ENCODE measurements around the gene RPAP2. TPM values are rescaled to one million over a fixed set of nuclear protein-coding genes. Genes with fewer than 3 reads are reported as not detected.
"Not testable (repeated sequence)": the region's sequence is repeated elsewhere in the genome, so short reads cannot be mapped to it uniquely, and the experiment has no call there.

Gene RPAP2
- polyA plus RNA-seq, 4 donors: 2.2 to 25.9 (median 10.7) TPM

DNA sequence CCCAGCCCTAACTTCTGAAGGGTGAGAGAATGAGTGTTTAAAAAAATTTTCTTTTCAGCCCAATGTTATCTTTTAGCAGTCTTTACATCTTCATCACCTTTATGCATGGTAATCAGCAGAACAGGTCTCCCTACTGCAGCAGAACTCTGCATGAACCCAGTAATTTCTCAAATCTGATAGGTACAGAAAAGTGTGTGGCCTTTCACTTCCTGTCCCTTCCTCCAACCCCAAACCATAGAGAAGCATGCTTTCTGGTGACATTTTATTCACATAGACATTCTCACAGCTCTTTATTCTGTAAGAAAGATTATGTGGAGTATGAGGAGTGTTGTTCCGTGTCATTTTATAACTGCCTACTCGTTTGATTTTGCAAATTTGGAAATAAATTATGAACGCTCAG, 68.6 kb downstream of the RPAP2 start:
- Histone ChIP-seq H3K27ac (ENCODE audit: low read depth in 1 of 3, low read length in 2 of 3) (no peak overlapping the region), H3K36me3 (ENCODE audit: control insufficient read depth in 3 of 3, insufficient read depth in 2 of 3, low read depth in 1 of 3, low read length in 3 of 3) (peaks cover 0 to 4% (median 3%) of the 10 kb centered on the region in 3 donors), H3K4me3 (ENCODE audit: low read depth in 1 of 3, low read length in 3 of 3) (no peak overlapping the region), H3K4me1 (ENCODE audit: control insufficient read depth in 3 of 3, insufficient read depth in 2 of 3, low read depth in 1 of 3, low read length in 2 of 3) (peaks cover 0 to 15% (median 0%) of the 10 kb centered on the region in 3 donors), H3K9me3 (ENCODE audit: control insufficient read depth in 2 of 2, insufficient read depth in 1 of 2, low read depth in 1 of 2, low read length in 1 of 2) (no peaks in the 10 kb centered on the region), H3K27me3 (ENCODE audit: control insufficient read depth in 3 of 3, insufficient read depth in 3 of 3, low read length in 3 of 3) (no peaks in the 10 kb centered on the region)
- FAIRE-seq (no peak), DNase-seq (peak in 1 of 2 donors; percentile 40)
- 81 to 86% (median 81%) methylated on average over 3 of the region's 3 CpGs for WGBS, 3 donors

DNA sequence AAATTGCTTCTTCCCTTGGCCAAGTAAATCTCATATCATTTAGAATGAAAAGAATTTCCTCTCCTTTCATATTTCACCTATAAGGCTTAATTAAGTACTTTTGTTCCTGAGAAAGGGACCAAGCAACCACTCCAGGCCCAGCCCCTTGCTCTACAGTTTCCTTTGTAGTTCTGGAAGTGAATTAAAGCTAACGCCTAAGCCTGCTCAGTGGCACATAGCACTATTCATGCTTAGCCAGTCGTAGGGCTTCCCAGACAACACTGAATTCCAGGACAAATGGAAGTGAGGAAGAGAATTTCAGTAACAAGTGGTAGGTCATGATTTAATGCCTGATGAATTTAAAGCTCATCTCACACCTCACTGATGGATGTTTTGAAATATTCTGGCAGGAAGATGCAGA, 73.3 kb downstream of the RPAP2 start:
- no peaks in the 10 kb centered on the region for H3K9me3 ChIP-seq (ENCODE audit: control insufficient read depth in 2 of 2, insufficient read depth in 1 of 2, low read depth in 1 of 2, low read length in 1 of 2)
- no peak overlapping the region for H3K4me3 ChIP-seq (ENCODE audit: low read depth in 1 of 3, low read length in 3 of 3)
- DNase-seq (no peak), FAIRE-seq (no peak)
- peaks cover 0 to 3% (median 0%) of the 10 kb centered on the region in 3 donors for H3K36me3 ChIP-seq (ENCODE audit: control insufficient read depth in 3 of 3, insufficient read depth in 2 of 3, low read depth in 1 of 3, low read length in 3 of 3)
- no peaks in the 10 kb centered on the region for H3K4me1 ChIP-seq (ENCODE audit: control insufficient read depth in 3 of 3, insufficient read depth in 2 of 3, low read depth in 1 of 3, low read length in 2 of 3)
- WGBS, 3 donors: 88 to 98% (median 95%) methylated on average over 2 of the region's 2 CpGs
- no peak overlapping the region for H3K27ac ChIP-seq (ENCODE audit: low read depth in 1 of 3, low read length in 2 of 3)
- H3K27me3 ChIP-seq (ENCODE audit: control insufficient read depth in 3 of 3, insufficient read depth in 3 of 3, low read length in 3 of 3): no peaks in the 10 kb centered on the region

DNA sequence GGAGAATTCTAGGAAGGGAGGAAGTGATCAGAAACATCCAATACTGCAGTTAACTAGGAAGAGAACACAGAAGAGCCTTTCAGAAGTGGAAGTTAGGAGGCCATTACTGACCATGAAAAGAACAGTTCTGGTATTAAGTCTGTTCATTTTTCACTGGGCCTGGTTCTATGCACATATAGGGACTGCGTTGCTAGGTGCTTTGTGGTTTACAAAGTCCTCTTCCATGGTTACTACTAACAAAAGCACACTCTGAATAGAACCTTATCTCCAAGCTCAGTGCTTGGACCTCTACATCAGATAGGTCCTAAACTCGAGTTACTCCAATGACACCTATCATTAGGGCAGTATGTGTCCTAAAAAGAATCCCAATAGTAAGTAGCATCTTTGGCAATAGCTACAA, 75.4 kb downstream of the RPAP2 start:
- WGBS, 3 donors: 82 to 92% (median 83%) methylated on average over 2 of the region's 2 CpGs
- Histone ChIP-seq H3K4me1 (ENCODE audit: control insufficient read depth in 3 of 3, insufficient read depth in 2 of 3, low read depth in 1 of 3, low read length in 2 of 3) (no peaks in the 10 kb centered on the region), H3K27me3 (ENCODE audit: control insufficient read depth in 3 of 3, insufficient read depth in 3 of 3, low read length in 3 of 3) (no peaks in the 10 kb centered on the region), H3K4me3 (ENCODE audit: low read depth in 1 of 3, low read length in 3 of 3) (no peak overlapping the region), H3K27ac (ENCODE audit: low read depth in 1 of 3, low read length in 2 of 3) (no peak overlapping the region), H3K9me3 (ENCODE audit: control insufficient read depth in 2 of 2, insufficient read depth in 1 of 2, low read depth in 1 of 2, low read length in 1 of 2) (no peaks in the 10 kb centered on the region), H3K36me3 (ENCODE audit: control insufficient read depth in 3 of 3, insufficient read depth in 2 of 3, low read depth in 1 of 3, low read length in 3 of 3) (peaks cover 0 to 2% (median 2%) of the 10 kb centered on the region in 3 donors)
- FAIRE-seq (no peak), DNase-seq (no peak)

DNA sequence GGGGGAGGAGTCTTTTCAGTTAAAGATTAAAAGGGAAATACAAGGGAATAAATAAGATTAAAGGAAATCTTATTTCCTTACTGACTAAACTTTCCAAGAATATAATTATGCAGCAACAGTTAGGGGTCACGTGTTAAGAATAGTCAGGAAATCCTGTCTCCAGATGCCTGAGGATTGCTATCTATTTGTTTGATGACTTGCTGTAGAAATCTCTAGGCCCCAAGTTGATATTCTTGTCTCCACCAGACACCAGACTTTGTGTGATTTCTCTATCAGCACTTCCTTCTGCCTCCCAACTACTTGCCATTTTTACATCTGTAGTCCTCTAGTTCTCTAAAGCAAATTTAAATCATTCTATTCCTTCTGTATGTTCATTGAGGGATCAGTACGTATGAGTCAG, 77.5 kb downstream of the RPAP2 start:
- WGBS, 3 donors: 71 to 85% (median 80%) methylated on average over 2 of the region's 2 CpGs
- peaks cover 0 to 2% (median 0%) of the 10 kb centered on the region in 3 donors for H3K36me3 ChIP-seq (ENCODE audit: control insufficient read depth in 3 of 3, insufficient read depth in 2 of 3, low read depth in 1 of 3, low read length in 3 of 3)
- no peak for FAIRE-seq

DNA sequence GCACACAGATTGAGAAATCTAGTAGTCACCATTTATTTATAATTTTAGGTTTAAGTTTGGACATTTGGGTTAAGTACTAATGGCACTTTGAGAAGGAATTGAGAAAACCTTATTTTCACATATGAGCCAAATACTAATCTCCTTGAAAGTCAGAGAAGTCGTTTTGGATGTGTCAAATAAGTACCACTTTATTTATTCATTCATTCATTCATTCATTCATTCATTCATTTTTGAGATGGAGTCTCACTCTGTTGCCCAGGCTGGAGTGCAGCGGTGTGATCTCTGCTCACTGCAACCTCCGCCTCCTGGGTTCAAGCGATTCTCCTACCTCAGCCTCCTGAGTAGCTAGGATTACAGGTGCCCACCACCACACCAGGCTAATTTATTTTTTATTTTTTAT, 79.1 kb downstream of the RPAP2 start:
- H3K27me3 ChIP-seq (ENCODE audit: control insufficient read depth in 3 of 3, insufficient read depth in 3 of 3, low read length in 3 of 3); H3K4me3 ChIP-seq (ENCODE audit: low read depth in 1 of 3, low read length in 3 of 3); H3K4me1 ChIP-seq (ENCODE audit: control insufficient read depth in 3 of 3, insufficient read depth in 2 of 3, low read depth in 1 of 3, low read length in 2 of 3); DNase-seq; H3K27ac ChIP-seq (ENCODE audit: low read depth in 1 of 3, low read length in 2 of 3); H3K9me3 ChIP-seq (ENCODE audit: control insufficient read depth in 2 of 2, insufficient read depth in 1 of 2, low read depth in 1 of 2, low read length in 1 of 2); FAIRE-seq; H3K36me3 ChIP-seq (ENCODE audit: control insufficient read depth in 3 of 3, insufficient read depth in 2 of 3, low read depth in 1 of 3, low read length in 3 of 3): not testable (repeated sequence)
- WGBS, 3 donors: 92 to 93% (median 92%) methylated on average over 4 of the region's 4 CpGs

More for the DNA sequence above, 77.5 kb downstream of the RPAP2 start:
- Histone ChIP-seq H3K9me3 (ENCODE audit: control insufficient read depth in 2 of 2, insufficient read depth in 1 of 2, low read depth in 1 of 2, low read length in 1 of 2) (no peaks in the 10 kb centered on the region), H3K27me3 (ENCODE audit: control insufficient read depth in 3 of 3, insufficient read depth in 3 of 3, low read length in 3 of 3) (no peaks in the 10 kb centered on the region), H3K27ac (ENCODE audit: low read depth in 1 of 3, low read length in 2 of 3) (no peak overlapping the region), H3K4me3 (ENCODE audit: low read depth in 1 of 3, low read length in 3 of 3) (no peak overlapping the region), H3K4me1 (ENCODE audit: control insufficient read depth in 3 of 3, insufficient read depth in 2 of 3, low read depth in 1 of 3, low read length in 2 of 3) (no peaks in the 10 kb centered on the region)
- no peak for DNase-seq

DNA sequence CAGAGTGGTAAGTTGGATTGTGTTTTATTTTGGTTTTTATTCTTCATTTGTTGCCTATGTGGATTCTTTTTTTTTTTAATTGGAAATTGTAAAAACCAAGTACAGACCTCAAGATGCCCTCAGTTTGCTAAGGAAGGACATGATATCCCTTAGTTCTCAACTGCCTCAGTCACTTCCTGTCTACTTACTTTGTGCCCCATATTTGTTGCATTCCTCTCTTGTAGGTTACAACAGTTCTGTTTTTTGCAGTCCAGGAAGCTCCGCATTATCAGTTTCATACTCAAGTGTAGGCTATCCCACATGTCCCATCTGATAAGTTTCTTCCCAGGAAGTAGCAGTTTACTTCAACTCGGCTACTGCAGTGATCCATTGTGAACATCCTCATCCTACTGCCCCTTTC, 82.0 kb downstream of the RPAP2 start:
- no peak for FAIRE-seq

DNA sequence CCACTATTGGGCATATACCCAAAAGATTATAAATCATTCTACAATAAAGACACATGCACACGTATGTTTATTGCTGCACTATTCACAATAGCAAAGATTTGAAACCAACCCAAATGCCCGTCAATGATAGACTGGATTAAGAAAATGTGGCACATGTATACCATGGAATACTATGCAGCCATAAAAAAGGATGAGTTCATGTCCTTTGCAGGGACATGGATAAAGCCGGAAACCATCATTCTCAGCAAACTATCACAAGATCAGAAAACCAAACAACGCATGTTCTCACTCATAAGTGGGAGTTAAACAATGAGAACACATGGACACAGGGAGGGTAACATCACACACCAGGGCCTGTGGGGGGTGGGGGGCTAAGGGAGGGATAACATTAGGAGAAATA, 95.1 kb downstream of the RPAP2 start:
- H3K36me3 ChIP-seq (ENCODE audit: control insufficient read depth in 3 of 3, insufficient read depth in 2 of 3, low read depth in 1 of 3, low read length in 3 of 3); H3K27ac ChIP-seq (ENCODE audit: low read depth in 1 of 3, low read length in 2 of 3); FAIRE-seq; DNase-seq; H3K4me3 ChIP-seq (ENCODE audit: low read depth in 1 of 3, low read length in 3 of 3); H3K4me1 ChIP-seq (ENCODE audit: control insufficient read depth in 3 of 3, insufficient read depth in 2 of 3, low read depth in 1 of 3, low read length in 2 of 3); H3K27me3 ChIP-seq (ENCODE audit: control insufficient read depth in 3 of 3, insufficient read depth in 3 of 3, low read length in 3 of 3): not testable (repeated sequence)
- WGBS, 3 donors: 93 to 96% (median 94%) methylated on average over 4 of the region's 4 CpGs
- H3K9me3 ChIP-seq (ENCODE audit: control insufficient read depth in 2 of 2, insufficient read depth in 1 of 2, low read depth in 1 of 2, low read length in 1 of 2): peaks cover 0 to 14% of the 10 kb centered on the region in 2 donors

More for the DNA sequence above, 82.0 kb downstream of the RPAP2 start:
- no peak for DNase-seq
- no peaks in the 10 kb centered on the region for H3K4me1 ChIP-seq (ENCODE audit: control insufficient read depth in 3 of 3, insufficient read depth in 2 of 3, low read depth in 1 of 3, low read length in 2 of 3)
- WGBS, 3 donors: 93 to 100% (median 97%) methylated on average over 2 of the region's 2 CpGs
- H3K27me3 ChIP-seq (ENCODE audit: control insufficient read depth in 3 of 3, insufficient read depth in 3 of 3, low read length in 3 of 3): no peaks in the 10 kb centered on the region
- H3K4me3 ChIP-seq (ENCODE audit: low read depth in 1 of 3, low read length in 3 of 3): no peak overlapping the region
- peaks cover 0 to 6% (median 2%) of the 10 kb centered on the region in 3 donors for H3K36me3 ChIP-seq (ENCODE audit: control insufficient read depth in 3 of 3, insufficient read depth in 2 of 3, low read depth in 1 of 3, low read length in 3 of 3)
- H3K9me3 ChIP-seq (ENCODE audit: control insufficient read depth in 2 of 2, insufficient read depth in 1 of 2, low read depth in 1 of 2, low read length in 1 of 2): peaks cover 0 to 14% of the 10 kb centered on the region in 2 donors
- H3K27ac ChIP-seq (ENCODE audit: low read depth in 1 of 3, low read length in 2 of 3): no peak overlapping the region

DNA sequence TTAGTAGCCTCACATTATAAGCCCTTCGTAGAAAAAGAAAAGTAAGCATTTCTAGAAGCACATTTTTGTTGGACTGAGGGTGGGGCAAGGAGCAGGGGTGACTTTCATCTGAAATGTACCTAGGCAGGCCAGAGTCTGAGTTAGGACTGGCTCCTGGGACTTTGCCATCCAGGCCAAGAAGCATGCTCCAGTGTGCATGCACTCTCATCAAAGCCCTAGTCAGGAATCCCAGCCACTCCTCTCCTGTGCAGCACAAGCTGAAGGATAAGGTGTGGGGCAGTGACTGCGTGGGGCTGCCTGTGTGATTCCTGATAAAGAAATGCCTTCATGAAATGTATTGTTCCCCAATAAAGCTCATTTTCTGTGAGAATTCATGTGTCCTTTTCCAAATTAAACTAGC, 99.7 kb downstream of the RPAP2 start:
- WGBS, 3 donors: 78 to 93% (median 84%) methylated on average over 2 of the region's 2 CpGs
- DNase-seq: no peak
- Histone ChIP-seq H3K27me3 (ENCODE audit: control insufficient read depth in 3 of 3, insufficient read depth in 3 of 3, low read length in 3 of 3) (no peaks in the 10 kb centered on the region), H3K27ac (ENCODE audit: low read depth in 1 of 3, low read length in 2 of 3) (no peak overlapping the region), H3K4me1 (ENCODE audit: control insufficient read depth in 3 of 3, insufficient read depth in 2 of 3, low read depth in 1 of 3, low read length in 2 of 3) (no peaks in the 10 kb centered on the region), H3K36me3 (ENCODE audit: control insufficient read depth in 3 of 3, insufficient read depth in 2 of 3, low read depth in 1 of 3, low read length in 3 of 3) (no peaks in the 10 kb centered on the region), H3K4me3 (ENCODE audit: low read depth in 1 of 3, low read length in 3 of 3) (no peak overlapping the region), H3K9me3 (ENCODE audit: control insufficient read depth in 2 of 2, insufficient read depth in 1 of 2, low read depth in 1 of 2, low read length in 1 of 2) (peaks cover 0 to 20% of the 10 kb centered on the region in 2 donors)
- no peak for FAIRE-seq

DNA sequence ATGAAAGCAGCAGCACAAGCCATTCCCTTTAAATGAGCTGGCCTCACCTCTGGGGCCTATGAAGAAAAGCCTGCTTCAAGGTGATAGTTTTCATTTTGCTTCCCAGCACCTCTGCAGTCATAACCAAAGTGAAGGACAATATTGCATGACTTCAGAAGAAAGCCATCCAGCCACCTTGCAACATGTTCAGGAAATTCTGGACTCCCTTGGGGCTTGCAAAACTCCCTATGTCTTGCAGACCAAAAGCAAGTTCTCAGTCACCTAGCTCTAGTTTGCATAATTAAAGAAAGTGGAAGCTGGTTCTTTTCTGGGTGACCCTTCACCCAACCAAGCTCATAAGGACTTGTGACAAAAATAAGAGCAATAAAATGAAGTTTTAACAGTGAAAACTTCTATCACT, 100.2 kb downstream of the RPAP2 start:
- no peak overlapping the region for H3K4me3 ChIP-seq (ENCODE audit: low read depth in 1 of 3, low read length in 3 of 3)
- DNase-seq (no peak), FAIRE-seq (no peak)
- no peaks in the 10 kb centered on the region for H3K4me1 ChIP-seq (ENCODE audit: control insufficient read depth in 3 of 3, insufficient read depth in 2 of 3, low read depth in 1 of 3, low read length in 2 of 3)
- H3K9me3 ChIP-seq (ENCODE audit: control insufficient read depth in 2 of 2, insufficient read depth in 1 of 2, low read depth in 1 of 2, low read length in 1 of 2): peaks cover 0 to 26% of the 10 kb centered on the region in 2 donors
- no peaks in the 10 kb centered on the region for H3K27me3 ChIP-seq (ENCODE audit: control insufficient read depth in 3 of 3, insufficient read depth in 3 of 3, low read length in 3 of 3)
- H3K36me3 ChIP-seq (ENCODE audit: control insufficient read depth in 3 of 3, insufficient read depth in 2 of 3, low read depth in 1 of 3, low read length in 3 of 3): no peaks in the 10 kb centered on the region
- H3K27ac ChIP-seq (ENCODE audit: low read depth in 1 of 3, low read length in 2 of 3): no peak overlapping the region

All from small intestine (tissue), 7 donors.